Gastroesophageal sphincter (tissue), 3 donors: ENCODE data around the gene DDX54.

Experiments used
- CTCF ChIP-seq, 4 experiments: fragments of 200-600 bp in 2 of 4; fragments of 450-650 bp in 2 of 4; sonication (generic) in 1 of 4; IDR thresholded peaks; one replicate each; pipeline ENCODE4 v1.5.1; 2017 to 2019; ENCODE audit warnings: antibody characterized with exemption in 4 of 4, mild to moderate bottlenecking in 2 of 4, moderate library complexity in 2 of 4
- EP300 ChIP-seq: sonication (generic); formaldehyde crosslinking; IDR thresholded peaks from one replicate; pipeline ENCODE4 v1.6.1; 2017; ENCODE audit warnings: antibody characterized with exemption, mild to moderate bottlenecking
- POLR2A ChIP-seq, 2 donors: fragments of 450-650 bp; IDR thresholded peaks; one replicate each; pipeline ENCODE4 v1.6.1; 2017; ENCODE audit warnings: antibody characterized with exemption in 2 of 2, mild to moderate bottlenecking in 2 of 2, moderate library complexity in 1 of 2
- POLR2AphosphoS5 ChIP-seq: sonication (generic); formaldehyde crosslinking; IDR thresholded peaks from one replicate; pipeline ENCODE4 v1.6.1; 2017; ENCODE audit warnings: antibody characterized with exemption

GRCh38 chr12:113186666-113187325 lies 1.5 kb upstream of the DDX54 start:
- TF ChIP-seq CTCF (IDR thresholded peaks at IDR 0.05): no peak
- TF ChIP-seq POLR2AphosphoS5: no peak
- TF ChIP-seq EP300: no peak
- TF ChIP-seq POLR2A (IDR thresholded peaks at IDR 0.05): no peak
